ENCODE measurements around the gene DDX52.

- TF ChIP-seq CTCF (IDR thresholded peaks at IDR 0.05) (no peak), POLR2A (IDR thresholded peaks at IDR 0.05) (no peak), EP300 (IDR thresholded peaks at IDR 0.05) (no peak)
These were observed 30.1 kb upstream of the DDX52 start for GRCh38 chr17:37673386-37673785.
